Coronary artery (tissue), 2 donors: ENCODE measurements around the gene NANOGP8.

Source experiments
- DNase-seq: peaks from one replicate; pipeline ENCODE4 v3.0.0-alpha.2; 2017; ENCODE audit warnings: low spot score
- H3K27ac ChIP-seq, 2 donors: fragments of 200-600 bp; sonication (generic); one replicate each; pipeline ENCODE4 v1.5.1; 2016 to 2019
- H3K4me3 ChIP-seq: fragments of 200-600 bp; sonication (generic); 2 replicates; pipeline ENCODE4 v1.5.1; 2016; ENCODE audit warnings: mild to moderate bottlenecking, moderate library complexity
- CTCF ChIP-seq: fragments of 200-600 bp; sonication (generic); IDR thresholded peaks from one replicate; pipeline ENCODE4 v1.5.1; 2019; ENCODE audit warnings: antibody characterized with exemption

NANOGP8 gene

GRCh38 chr15:35060591-35060990 is 24.5 kb downstream of the NANOGP8 start:
- TF ChIP-seq CTCF, result no peak
- H3K27ac ChIP-seq, result no peak overlapping the region
- DNase-seq, result no peak
- H3K4me3 ChIP-seq, result no peak overlapping the region

GRCh38 chr15:35058534-35059054 is 26.5 kb downstream of the NANOGP8 start:
- no peak overlapping the region for H3K27ac ChIP-seq
- H3K4me3 ChIP-seq, result no peak overlapping the region
- TF ChIP-seq CTCF, result no peak
- no peak for DNase-seq

GRCh38 chr15:35055416-35056105 is 29.5 kb downstream of the NANOGP8 start:
- Histone ChIP-seq H3K27ac (no peak overlapping the region), H3K4me3 (no peak overlapping the region)
- no peak for TF ChIP-seq CTCF
- no peak for DNase-seq

GRCh38 chr15:35054380-35054779 is 30.7 kb downstream of the NANOGP8 start:
- no peak for TF ChIP-seq CTCF
- Histone ChIP-seq H3K27ac (no peak overlapping the region), H3K4me3 (no peak overlapping the region)
- no peak for DNase-seq

- no peak overlapping the region for H3K27ac ChIP-seq
- no peak overlapping the region for H3K4me3 ChIP-seq
- TF ChIP-seq CTCF, result no peak
- DNase-seq, result no peak
Measured at GRCh38 chr15:35047996-35048395, 37.1 kb downstream of the NANOGP8 start.

- no peak for TF ChIP-seq CTCF
- H3K4me3 ChIP-seq, result no peak overlapping the region
- DNase-seq, result no peak
- H3K27ac ChIP-seq, result no peak overlapping the region
Measured at GRCh38 chr15:35047528-35047927, 37.6 kb downstream of the NANOGP8 start.
